Endometrial microvascular endothelial cells (primary cell): Measurements from ENCODE around the gene ZNF530. TPM values are rescaled to one million over a fixed set of nuclear protein-coding genes. Genes with fewer than 3 reads are reported as not detected.

Experiments used
- in situ Hi-C: cut with HindIII; loops from 2 replicates; pipeline ENCODE4 v1.10.0; 2017; ENCODE audit warnings: low sequenced_read_pairs, low pct_unique_long_range_greater_than_20kb; ENCODE audit errors: inconsistent ontology term
- total RNA-seq: library from RNA; depleted of rRNA; stranded (reverse); fragments of >200 nt; gene quantifications from one replicate; pipeline ENCODE4 v1.2.3, GENCODE V29; 2015; ENCODE audit errors: inconsistent ontology term

ZNF530 gene
- total RNA-seq, 1 donor from 2014 or later, result 14.5 TPM

DNA sequence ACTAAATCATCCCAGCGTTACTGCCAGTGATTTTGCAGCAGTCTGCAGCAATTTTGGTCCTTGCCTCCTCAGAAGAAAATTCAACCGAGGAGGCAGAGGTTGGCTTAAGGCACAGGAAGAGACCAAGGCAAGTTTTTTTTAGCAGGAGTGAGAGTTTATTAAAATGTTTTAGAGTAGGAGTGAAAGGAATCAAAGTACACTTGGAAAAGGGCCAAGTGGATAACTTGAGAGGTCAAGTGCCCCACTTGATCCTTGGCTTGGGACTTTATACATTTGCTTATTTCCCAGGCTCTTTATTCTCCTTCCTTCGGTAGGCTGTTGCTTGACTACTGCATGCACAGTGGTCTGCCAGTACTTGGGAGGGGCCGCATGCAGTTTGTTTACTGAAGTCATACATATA is 11.4 kb downstream of the ZNF530 start:
- in situ Hi-C loops, result no loop called here

DNA sequence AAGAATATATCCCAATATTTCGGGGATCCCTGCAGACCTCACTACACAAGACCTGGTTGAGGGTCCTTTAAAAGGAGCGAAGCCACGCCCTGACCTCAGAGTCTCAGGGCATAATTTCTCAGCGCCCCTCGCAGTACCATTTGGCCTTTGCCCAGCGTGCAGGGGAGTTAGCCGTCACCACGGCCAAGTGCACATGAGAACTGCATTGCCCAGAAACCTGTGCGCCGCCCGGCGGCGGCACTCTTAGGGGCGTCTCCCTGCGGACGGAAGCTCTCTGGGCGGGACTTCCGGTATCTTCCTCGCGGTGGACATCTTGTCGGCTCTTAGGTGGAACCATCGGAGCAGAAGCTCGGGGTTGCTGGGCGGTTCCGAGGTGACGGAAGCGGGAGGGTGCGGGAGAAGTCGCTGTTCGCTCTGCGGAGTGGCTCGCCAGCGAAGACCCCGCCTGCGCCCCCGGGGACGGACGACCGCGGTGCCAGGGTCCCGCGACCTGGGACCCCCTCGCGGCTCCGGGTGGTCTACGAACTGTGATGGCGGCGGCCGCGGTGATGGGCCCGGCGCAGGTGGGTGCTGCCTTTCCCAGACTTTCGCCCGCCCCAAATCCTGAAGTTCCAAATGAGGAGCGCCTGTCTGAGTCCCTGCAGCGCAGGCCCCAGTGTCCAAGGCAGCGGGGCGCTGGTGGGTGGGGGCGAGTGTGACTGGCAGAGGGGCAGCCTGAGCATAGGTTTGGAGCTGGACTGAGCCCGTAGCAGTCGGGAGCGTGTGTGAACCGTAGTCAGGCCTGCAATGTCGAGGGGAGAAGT is 14.5 kb downstream of the ZNF530 start, which contains the start of gene ZNF134:
ZNF134 (plus strand) TSS at position 302 of the 803 bp plus-strand sequence. CDS start 5,227 bp downstream, outside the sequence.
- in situ Hi-C loops, result no loop called here

DNA sequence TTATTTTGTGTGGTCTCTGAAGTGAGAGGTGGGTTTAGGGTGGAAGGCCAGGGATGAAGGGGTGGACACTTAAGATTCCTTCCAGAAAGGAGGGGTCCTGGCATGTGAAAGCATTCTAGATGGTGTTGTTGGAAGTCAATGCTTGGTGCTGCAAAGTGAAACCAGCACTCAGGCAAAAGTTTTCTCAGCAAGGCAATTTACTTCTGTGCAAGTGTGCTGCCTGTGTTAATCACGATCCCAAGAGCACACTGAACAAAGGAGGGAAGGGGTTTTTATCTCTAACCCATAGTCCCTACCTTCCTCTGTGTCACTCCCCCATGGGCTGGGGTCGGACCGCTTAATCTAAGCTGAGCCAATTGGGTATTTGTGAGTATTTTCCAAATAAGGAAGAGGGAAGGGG is 15.7 kb downstream of the ZNF530 start:
- in situ Hi-C loops, result no loop called here

DNA sequence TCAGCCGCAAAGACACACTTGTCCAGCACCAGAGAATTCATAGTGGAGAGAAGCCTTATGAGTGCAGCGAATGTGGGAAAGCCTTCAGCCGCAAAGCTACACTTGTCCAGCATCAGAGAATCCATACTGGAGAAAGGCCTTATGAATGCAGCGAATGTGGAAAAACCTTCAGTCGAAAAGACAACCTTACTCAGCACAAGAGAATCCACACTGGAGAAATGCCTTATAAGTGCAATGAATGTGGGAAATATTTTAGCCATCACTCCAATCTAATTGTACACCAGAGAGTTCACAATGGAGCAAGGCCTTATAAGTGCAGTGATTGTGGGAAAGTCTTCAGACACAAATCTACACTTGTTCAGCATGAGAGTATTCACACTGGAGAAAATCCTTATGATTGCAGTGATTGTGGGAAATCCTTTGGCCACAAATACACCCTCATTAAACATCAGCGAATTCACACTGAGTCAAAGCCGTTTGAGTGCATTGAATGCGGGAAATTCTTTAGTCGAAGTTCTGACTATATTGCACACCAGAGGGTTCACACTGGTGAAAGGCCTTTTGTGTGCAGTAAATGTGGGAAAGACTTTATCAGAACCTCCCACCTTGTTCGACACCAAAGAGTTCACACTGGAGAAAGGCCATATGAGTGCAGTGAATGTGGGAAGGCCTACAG is 21.1 kb downstream of the ZNF530 start:
- in situ Hi-C loops, result no loop called here

DNA sequence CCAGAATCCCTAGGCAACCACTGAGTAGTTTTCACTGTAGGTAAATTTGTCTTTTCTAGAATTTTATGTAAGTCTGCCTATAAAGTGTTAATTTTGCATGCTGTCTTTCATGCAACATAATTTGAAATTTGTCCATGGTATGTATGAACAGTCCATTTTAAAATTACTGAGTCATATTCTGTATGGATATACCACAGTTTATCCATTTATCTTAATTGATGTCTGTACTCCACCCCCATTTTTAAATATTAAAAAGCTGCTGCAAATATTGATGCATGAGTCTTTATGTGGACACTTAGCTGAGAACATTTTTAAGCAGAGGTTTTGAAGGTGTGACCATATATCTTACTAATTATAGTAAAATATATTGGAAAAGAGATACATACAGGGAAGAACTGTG is 23.4 kb downstream of the ZNF530 start:
- in situ Hi-C loops, result no loop called here

- in situ Hi-C loops, result no loop called here
Observed at GRCh38 chr19:57632987-57633831, 33.5 kb downstream of the ZNF530 start, which contains the start of gene ZNF211. TSS of gene ZNF211 (plus strand) at chr19:57633168. CDS start at chr19:57633347, 179 bp downstream.

DNA sequence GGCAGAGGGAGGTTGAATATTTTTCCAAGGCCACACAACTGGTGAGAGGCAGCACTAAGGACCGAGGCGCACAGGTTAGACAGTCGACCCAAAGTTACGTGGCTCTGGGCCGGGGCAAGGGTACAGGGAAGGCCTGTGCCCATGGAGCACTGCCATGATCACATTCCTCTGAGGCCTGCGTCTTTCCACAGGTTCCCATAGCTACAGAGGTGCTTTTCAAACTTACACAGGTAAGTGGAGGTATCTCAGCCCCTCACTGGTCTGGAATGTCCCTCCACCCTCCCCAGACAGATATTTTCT is 34.1 kb downstream of the ZNF530 start:
- in situ Hi-C loops, result no loop called here

DNA sequence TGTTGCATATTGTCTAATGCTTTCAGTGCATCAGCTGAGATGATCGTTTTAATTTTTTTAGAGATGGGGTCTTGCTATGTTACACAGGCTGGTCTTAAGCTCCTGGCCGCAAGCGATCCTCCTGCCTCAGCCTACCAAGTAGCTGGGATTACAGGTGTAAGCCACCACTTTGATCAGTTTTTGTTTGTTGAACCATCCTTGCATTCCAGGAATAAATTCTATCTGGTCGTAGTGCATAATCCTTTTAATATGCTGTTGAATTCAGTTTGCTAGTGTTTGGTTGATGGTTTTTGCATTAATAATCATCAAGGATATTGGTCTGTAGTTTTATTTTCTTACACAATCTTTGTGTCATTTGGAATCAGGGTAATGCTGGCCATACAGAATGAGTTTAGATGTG is 37.7 kb downstream of the ZNF530 start:
- in situ Hi-C loops, result no loop called here

DNA sequence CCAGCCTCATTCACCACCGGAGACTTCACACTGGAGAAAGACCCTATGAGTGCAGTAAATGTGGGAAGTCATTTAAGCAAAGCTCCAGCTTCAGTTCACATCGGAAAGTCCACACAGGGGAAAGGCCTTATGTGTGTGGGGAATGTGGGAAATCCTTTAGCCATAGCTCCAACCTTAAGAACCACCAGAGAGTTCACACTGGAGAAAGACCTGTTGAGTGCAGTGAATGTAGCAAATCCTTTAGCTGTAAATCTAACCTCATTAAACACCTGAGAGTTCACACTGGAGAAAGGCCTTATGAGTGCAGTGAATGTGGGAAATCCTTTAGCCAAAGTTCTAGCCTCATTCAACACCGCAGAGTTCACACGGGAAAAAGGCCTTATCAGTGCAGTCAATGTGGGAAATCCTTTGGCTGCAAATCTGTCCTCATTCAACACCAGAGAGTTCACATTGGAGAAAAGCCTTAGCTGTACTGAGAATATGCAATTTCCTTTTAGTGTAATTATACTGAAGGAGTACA is 42.1 kb downstream of the ZNF530 start:
- in situ Hi-C loops, result no loop called here

DNA sequence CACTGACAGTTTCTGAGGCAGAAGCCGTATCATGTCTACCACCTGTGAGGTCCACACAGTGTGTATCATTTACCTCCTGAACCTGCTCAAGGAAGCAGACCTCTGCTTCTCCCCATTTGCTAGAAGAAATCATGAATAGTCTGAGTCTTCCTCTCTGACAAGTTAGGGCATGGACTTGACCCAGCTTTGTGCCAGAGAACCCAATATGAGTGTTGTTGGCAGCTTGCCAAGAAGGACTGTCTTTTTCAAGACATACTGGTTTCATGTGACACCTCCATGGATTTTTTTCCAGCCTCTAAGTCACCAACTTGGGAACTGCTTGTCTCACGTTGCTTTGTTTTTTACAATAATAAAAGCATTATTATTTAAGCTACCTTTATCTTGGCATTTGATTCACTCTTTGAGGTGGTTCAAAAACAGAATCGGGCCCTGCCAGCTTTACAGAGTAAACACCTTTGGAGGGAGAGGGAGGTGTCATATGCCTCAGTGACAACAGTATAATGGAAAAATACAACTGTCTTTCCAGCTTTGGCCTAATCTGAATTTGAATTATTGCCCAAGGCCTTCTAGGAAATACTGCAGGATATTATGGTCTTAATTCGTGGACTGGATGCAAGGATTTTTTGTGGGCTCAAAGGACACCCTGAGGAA is 42.8 kb downstream of the ZNF530 start:
- in situ Hi-C loops, result no loop called here

- in situ Hi-C loops, result no loop called here
Observed at GRCh38 chr19:57643734-57644133, 44.0 kb downstream of the ZNF530 start.

DNA sequence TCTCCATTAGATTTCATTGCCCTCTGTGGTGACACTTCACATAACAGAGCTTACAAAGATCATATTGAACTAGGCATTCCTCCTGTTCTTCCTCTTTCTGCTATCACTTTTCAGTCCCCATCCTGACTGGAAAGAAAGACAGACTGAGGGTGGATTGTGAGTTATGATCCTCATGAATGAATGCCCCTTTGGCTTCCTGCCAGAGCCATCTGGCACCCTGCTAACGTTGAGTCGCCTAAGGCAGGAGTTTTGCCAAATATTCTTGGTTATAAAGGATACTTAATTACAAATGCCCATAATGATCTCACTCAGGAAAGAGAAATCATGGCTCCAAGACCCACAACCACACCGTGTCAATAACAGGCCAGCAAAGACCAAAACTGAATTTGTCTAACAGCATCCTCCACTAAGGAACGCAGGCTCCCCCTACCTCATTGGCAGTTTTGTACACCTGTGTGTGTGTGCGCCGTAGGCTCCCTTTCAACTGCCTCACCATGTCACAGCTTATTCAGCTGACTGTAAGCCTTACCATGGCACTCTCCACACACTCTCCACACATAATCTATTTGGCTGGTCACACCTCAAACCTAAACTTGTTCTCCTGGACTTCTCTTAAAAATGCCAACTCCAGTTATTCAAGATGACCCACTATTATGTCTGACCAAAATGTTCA is 48.8 kb downstream of the ZNF530 start:
- in situ Hi-C loops, result no loop called here

DNA sequence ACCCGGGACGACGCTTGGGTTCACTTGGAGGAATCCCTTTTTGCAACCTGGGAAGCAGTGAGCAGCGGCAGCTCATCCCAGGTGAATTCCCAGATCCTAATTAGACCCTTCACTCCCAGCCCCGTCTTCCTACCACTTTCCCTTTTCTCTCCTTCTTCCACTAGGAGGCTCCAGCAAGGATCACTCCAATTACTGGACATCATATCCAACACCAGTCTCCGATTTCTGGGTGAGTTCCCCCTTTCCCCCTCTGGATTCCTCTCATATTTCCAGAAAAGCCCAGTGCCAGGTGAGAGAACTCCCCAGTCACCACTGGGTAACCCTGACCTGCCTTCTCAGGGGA is 51.9 kb downstream of the ZNF530 start:
- in situ Hi-C loops, result no loop called here

- in situ Hi-C loops, result no loop called here
Observed at GRCh38 chr19:57653689-57654088, 54.0 kb downstream of the ZNF530 start.

DNA sequence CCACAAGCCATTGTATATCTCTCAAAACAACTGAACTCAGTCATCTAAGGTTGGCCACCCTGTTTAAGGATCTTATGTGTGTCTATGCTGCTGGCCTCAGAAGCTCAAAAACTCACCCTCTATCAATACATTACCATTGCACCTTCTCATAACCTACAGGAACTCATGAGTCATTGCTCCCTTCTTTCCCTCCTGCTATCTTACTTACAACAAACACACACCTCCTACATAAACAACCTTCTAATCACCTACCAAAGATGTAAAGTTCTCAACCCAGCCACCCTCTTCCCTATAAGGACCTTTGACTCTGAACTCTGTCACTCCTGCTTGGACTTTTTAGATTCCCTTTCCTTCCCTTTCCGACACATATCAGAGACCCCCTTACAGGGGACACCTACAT is 55.8 kb downstream of the ZNF530 start:
- in situ Hi-C loops, result no loop called here

DNA sequence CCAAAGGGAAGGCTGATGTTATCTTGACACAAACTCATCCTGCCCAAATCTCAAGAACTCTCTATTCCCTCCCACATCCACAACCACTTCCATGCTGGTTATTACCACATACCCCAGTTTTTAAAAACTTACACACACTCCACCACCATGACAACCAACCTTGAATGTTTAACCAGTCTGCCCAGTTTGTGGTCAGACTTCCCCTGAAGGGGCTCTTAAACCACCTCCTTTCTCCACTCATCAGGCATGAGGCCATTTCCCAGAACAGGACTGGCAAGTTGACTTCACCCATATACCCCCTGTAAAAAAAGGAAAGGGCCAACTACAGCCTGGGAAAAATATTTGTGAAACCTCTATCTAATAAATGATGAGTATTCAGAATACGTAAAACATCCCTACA is 56.7 kb downstream of the ZNF530 start:
- in situ Hi-C loops, result no loop called here
